Spleen (tissue), 11 donors: Measurements from ENCODE around the gene POMT2. TPM values are rescaled to one million over a fixed set of nuclear protein-coding genes. Genes with fewer than 3 reads are reported as not detected.

Experiments
- DNase-seq: peaks from one replicate; pipeline ENCODE4 v3.0.0-alpha.2; 2020
- H3K27ac ChIP-seq, 8 donors: fragments of 200-600 bp; sonication (generic) in 7 of 8; 1 replicate in 4 of 8; 2 replicates in 4 of 8; pipeline versions ENCODE4 v1.5.0 to v1.8.0; 2016 to 2021; ENCODE audit warnings: inconsistent platforms in 4 of 8, mild to moderate bottlenecking in 4 of 8, moderate library complexity in 1 of 8
- H3K27me3 ChIP-seq, 7 donors: fragments of 200-600 bp; sonication (generic) in 6 of 7; replicated peaks in 1 of 7; 1 replicate in 4 of 7; 2 replicates in 3 of 7; pipeline versions ENCODE4 v1.5.0 to v1.8.0; 2016 to 2021; ENCODE audit warnings: inconsistent platforms in 3 of 7, mild to moderate bottlenecking in 1 of 7
- H3K36me3 ChIP-seq, 6 donors: fragments of 200-600 bp; sonication (generic) in 5 of 6; 1 replicate in 4 of 6; 2 replicates in 2 of 6; pipeline versions ENCODE4 v1.5.0 to v1.8.0; 2016 to 2021; ENCODE audit warnings: inconsistent platforms in 2 of 6
- H3K4me1 ChIP-seq, 6 donors: fragments of 200-600 bp; sonication (generic) in 5 of 6; 1 replicate in 3 of 6; 2 replicates in 3 of 6; pipeline versions ENCODE4 v1.5.0 to v1.8.0; 2016 to 2021; ENCODE audit warnings: inconsistent platforms in 3 of 6
- H3K4me3 ChIP-seq, 8 donors: fragments of 200-600 bp; sonication (generic) in 7 of 8; 1 replicate in 4 of 8; 2 replicates in 4 of 8; pipeline versions ENCODE4 v1.5.0 to v1.8.0; 2016 to 2021; ENCODE audit warnings: inconsistent platforms in 4 of 8, mild to moderate bottlenecking in 4 of 8, moderate library complexity in 2 of 8
- H3K9me3 ChIP-seq, 8 donors: fragments of 200-600 bp; sonication (generic) in 7 of 8; 1 replicate in 4 of 8; 2 replicates in 4 of 8; pipeline versions ENCODE4 v1.5.0 to v1.8.0; 2016 to 2021; ENCODE audit warnings: inconsistent platforms in 4 of 8
- POLR2A ChIP-seq, 3 donors: fragments of 450-650 bp; IDR thresholded peaks; one replicate each; pipeline ENCODE4 v1.5.1; 2017; ENCODE audit warnings: antibody characterized with exemption in 3 of 3, mild to moderate bottlenecking in 1 of 3
- POLR2AphosphoS5 ChIP-seq, 3 donors: sonication (generic); formaldehyde crosslinking; IDR thresholded peaks; one replicate each; pipeline ENCODE4 v1.5.1; 2017; ENCODE audit warnings: antibody characterized with exemption in 3 of 3
- whole genome bisulfite sequencing, 5 donors: extraction: QIAGEN DNeasy Blood & Tissue Kit in 3 of 5; methylation state at CpG; one replicate each; pipeline versions ENCODE4 v1.1.5 to v1.1.7; 2013 to 2018; 5-methylcytosine and 5-hydroxymethylcytosine counted together
- intact Hi-C: fragments of 100-400 bp; cut with DNase I; formaldehyde crosslinking; loops from one replicate; pipeline ENCODE4 v1.15.0; 2023; ENCODE audit warnings: low total_unique reads
- polyA plus RNA-seq, 3 donors: library from polyadenylated mRNA; stranded (reverse); fragments of 200-250 nt; gene quantifications; one replicate each; pipeline ENCODE4 v1.2.1, GENCODE V29; 2013
- total RNA-seq, 7 donors: library from RNA; depleted of rRNA in 3 of 7; stranded (reverse); fragments of >200 nt in 3 of 7; fragmentation: NEBNext Ultra II Directional in 4 of 7; extraction: Animal tissue kit (Norgen Biotek cat#: 25700) in 4 of 7; gene quantifications; one replicate each; pipeline versions ENCODE4 v1.1.0 to v1.2.1, GENCODE V29; 2016 to 2021
- TF ChIP-seq, protein P1 (sequence below), 11 experiments: fragments of 200-600 bp in 7 of 11; fragments of 450-650 bp in 4 of 11; sonication (generic) in 4 of 11; IDR thresholded peaks in 8 of 11; conservative IDR thresholded peaks in 3 of 11; 1 replicate in 7 of 11; 2 replicates in 4 of 11; pipeline versions ENCODE4 v1.4.0 to v1.8.0; 2016 to 2021; ENCODE audit warnings: antibody characterized with exemption in 11 of 11, inconsistent platforms in 4 of 11, mild to moderate bottlenecking in 1 of 11
- donor health status: healthy with polysubstance abuse.
- donor health status: DM: no; HTN: no; CAD: no; lungs with moderate emphysema.
- donor health status: DM: no; HTN: no; CAD: no.
- donor health status: Bipolar disorder and iron deficiency.
- donor health status: healthy.
- donor health status: DM: no; HTN: no; CAD: no.
- donor health status: DM: yes; HTN: yes; CAD: no.

The POMT2 gene
- total and polyA plus RNA-seq, 10 donors = 5.4 to 23.6 (median 16.6) TPM

DNA sequence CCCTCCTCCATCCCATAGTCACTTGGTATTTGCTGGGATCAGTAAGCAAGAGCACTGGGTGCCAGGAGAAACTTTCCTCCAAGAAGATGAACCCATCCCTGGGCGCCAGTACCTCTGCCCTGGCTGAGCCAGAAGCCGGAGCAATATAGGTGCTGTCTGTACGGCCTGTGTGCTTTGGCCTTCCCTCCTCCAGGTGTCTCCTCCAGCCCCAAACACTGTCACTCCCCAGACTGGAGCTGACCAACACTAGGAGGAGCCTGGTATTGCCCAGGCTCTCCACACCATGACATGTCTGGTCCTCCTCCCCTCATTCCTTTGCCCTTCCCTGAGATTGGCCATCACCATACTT, 5.0 kb upstream of the POMT2 start:
- DNase-seq = no peak
- H3K27ac ChIP-seq = no peak overlapping the region
- no peaks in the 10 kb centered on the region for H3K36me3 ChIP-seq
- H3K27me3 ChIP-seq = no peaks in the 10 kb centered on the region
- 93 to 100% (median 95%) methylated on average over 2 to 3 of the region's 3 CpGs for WGBS, 5 donors
- TF ChIP-seq POLR2A (IDR thresholded peaks at IDR 0.05) (no peak), POLR2AphosphoS5 (IDR thresholded peaks at IDR 0.05) (no peak)
- TF ChIP-seq, protein P1, sequence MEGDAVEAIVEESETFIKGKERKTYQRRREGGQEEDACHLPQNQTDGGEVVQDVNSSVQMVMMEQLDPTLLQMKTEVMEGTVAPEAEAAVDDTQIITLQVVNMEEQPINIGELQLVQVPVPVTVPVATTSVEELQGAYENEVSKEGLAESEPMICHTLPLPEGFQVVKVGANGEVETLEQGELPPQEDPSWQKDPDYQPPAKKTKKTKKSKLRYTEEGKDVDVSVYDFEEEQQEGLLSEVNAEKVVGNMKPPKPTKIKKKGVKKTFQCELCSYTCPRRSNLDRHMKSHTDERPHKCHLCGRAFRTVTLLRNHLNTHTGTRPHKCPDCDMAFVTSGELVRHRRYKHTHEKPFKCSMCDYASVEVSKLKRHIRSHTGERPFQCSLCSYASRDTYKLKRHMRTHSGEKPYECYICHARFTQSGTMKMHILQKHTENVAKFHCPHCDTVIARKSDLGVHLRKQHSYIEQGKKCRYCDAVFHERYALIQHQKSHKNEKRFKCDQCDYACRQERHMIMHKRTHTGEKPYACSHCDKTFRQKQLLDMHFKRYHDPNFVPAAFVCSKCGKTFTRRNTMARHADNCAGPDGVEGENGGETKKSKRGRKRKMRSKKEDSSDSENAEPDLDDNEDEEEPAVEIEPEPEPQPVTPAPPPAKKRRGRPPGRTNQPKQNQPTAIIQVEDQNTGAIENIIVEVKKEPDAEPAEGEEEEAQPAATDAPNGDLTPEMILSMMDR (IDR thresholded peaks at IDR 0.05 in 8 of 11, conservative IDR thresholded peaks at IDR 0.05 in 3 of 11) = no peak
- peaks cover 5 to 14% (median 9%) of the 10 kb centered on the region in 6 donors for H3K4me1 ChIP-seq
- no peak overlapping the region for H3K4me3 ChIP-seq
- H3K9me3 ChIP-seq = no peaks in the 10 kb centered on the region
- intact Hi-C loops = no loop called here

DNA sequence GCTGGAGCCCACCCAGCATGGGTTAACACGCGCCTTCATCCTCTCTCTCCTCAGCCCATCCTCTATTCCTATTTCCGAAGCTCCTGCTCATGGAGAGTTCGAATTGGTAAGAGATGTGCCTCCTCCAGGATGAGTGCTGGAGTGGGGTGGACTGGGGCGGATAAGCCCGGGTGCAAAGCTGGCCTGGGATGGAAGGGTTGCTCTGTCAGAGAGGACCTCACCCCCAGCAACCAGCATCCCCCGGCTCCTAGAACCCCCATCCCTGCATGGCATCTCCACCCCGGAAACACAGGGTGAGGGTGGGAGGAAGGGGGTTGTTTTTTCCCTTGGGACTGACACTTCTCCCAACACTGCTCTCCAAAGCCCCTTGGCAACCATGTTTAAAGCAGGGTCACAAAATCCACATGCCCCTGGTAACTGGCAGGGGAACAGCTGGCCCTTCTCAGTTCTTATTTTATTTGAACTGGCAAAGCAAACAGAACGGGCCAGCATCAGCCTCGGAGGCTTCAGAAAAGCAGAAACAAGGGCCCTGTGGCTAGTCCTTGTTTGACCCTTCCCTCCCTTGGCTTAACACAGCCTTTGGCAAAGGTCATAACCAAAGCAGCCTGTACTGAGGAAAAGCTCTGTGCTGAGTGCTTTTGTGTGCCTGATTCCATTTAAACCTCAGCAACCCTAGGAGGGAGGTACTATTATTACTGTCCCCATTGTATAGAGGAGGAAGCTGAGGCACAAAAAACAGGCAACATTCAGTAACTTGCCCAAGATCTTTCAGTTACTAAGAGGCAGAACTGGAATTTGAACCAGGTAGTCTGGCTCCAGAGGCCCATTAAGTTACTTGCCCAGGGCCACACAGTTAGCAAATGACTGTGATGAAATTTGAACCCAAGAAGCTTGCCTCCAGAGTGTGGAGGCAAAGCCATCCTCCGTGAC, 4.4 kb upstream of the POMT2 start:
- no peak overlapping the region for H3K27ac ChIP-seq
- no peak for DNase-seq
- WGBS, 5 donors = 90 to 93% (median 93%) methylated on average over 9 to 11 of the region's 11 CpGs
- intact Hi-C loops = no loop called here
- H3K4me1 ChIP-seq = peaks cover 5 to 15% (median 9%) of the 10 kb centered on the region in 6 donors
- no peak overlapping the region for H3K4me3 ChIP-seq
- TF ChIP-seq POLR2AphosphoS5 (IDR thresholded peaks at IDR 0.05) (no peak), POLR2A (IDR thresholded peaks at IDR 0.05) (no peak)
- TF ChIP-seq, protein P1 (IDR thresholded peaks at IDR 0.05 in 8 of 11, conservative IDR thresholded peaks at IDR 0.05 in 3 of 11) = no peak
- no peaks in the 10 kb centered on the region for H3K27me3 ChIP-seq
- H3K36me3 ChIP-seq = no peaks in the 10 kb centered on the region
- H3K9me3 ChIP-seq = no peaks in the 10 kb centered on the region

DNA sequence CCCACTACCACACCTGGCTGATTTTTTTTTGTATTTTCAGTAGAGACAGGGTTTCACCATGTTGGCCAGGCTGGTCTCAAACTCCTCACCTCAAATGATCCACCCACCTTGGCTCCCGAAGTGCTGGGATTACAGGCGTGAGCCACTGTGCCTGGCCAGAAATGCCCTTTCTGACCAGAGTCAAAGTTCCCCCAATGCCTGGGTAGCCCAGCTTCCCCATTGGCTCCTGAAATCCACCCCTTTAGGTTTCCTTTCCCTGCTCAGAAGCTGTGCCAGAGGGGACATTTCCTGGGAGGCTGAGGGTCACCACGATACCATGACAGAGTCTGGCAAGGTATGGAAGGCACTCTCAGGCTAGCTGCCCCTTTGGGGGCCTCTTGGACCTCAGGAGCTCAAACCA, 3.6 kb upstream of the POMT2 start:
- Histone ChIP-seq H3K27ac (no peak overlapping the region), H3K4me1 (peaks cover 11 to 23% (median 17%) of the 10 kb centered on the region in 6 donors), H3K27me3 (no peaks in the 10 kb centered on the region), H3K36me3 (no peaks in the 10 kb centered on the region), H3K4me3 (no peak overlapping the region), H3K9me3 (no peaks in the 10 kb centered on the region)
- TF ChIP-seq POLR2A (IDR thresholded peaks at IDR 0.05) (no peak), POLR2AphosphoS5 (IDR thresholded peaks at IDR 0.05) (no peak)
- TF ChIP-seq, protein P1 (IDR thresholded peaks at IDR 0.05 in 8 of 11, conservative IDR thresholded peaks at IDR 0.05 in 3 of 11) = no peak
- intact Hi-C loops = no loop called here
- WGBS, 5 donors = 94 to 97% (median 96%) methylated on average over 3 of the region's 3 CpGs
- no peak for DNase-seq

DNA sequence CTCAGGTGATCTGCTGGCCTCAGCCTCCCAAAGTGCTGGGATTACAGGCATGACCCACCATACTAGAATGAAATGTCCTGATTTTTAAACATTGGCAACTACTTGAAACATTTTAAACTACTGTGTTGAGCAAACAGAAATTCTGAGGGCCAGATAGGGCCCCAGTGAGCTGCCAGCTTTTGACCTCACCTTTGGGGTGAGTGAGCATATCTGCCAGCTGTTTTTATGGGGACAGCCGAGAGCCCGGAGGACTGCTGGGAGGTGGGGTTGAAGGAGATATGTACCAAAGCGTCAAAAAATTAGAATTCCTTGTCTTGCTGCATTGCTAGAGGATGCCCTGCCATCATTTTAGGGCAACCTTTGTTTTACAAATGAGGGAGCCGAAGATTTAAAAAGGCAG, 2.9 kb upstream of the POMT2 start:
- no peak overlapping the region for H3K4me3 ChIP-seq
- H3K4me1 ChIP-seq = peaks cover 11 to 27% (median 19%) of the 10 kb centered on the region in 6 donors
- H3K36me3 ChIP-seq = no peaks in the 10 kb centered on the region
- 97 to 100% (median 98%) methylated on average over 4 of the region's 4 CpGs for WGBS, 5 donors
- intact Hi-C loops = no loop called here
- no peaks in the 10 kb centered on the region for H3K27me3 ChIP-seq
- no peak for TF ChIP-seq POLR2A (IDR thresholded peaks at IDR 0.05)
- TF ChIP-seq, protein P1 (IDR thresholded peaks at IDR 0.05 in 8 of 11, conservative IDR thresholded peaks at IDR 0.05 in 3 of 11) = no peak
- DNase-seq = no peak
- H3K9me3 ChIP-seq = no peaks in the 10 kb centered on the region
- no peak overlapping the region for H3K27ac ChIP-seq
